Thyroid gland (tissue), 4 donors: ENCODE measurements around the gene CALU. TPM values are rescaled to one million over a fixed set of nuclear protein-coding genes. Genes with fewer than 3 reads are reported as not detected.

Experiments used
- DNase-seq, 2 donors: peaks; one replicate each; pipeline ENCODE4 v3.0.0-alpha.2; 2019
- H3K27ac ChIP-seq, 3 donors: fragments of 200-600 bp; sonication (generic); 1 replicate in 2 of 3; 2 replicates in 1 of 3; pipeline ENCODE4 v1.5.1; 2016 to 2019; ENCODE audit warnings: mild to moderate bottlenecking in 1 of 3, moderate library complexity in 1 of 3
- H3K27me3 ChIP-seq: fragments of 200-600 bp; sonication (generic); one replicate; pipeline ENCODE4 v1.5.1; 2019
- H3K36me3 ChIP-seq, 2 donors: fragments of 200-600 bp; sonication (generic); one replicate each; pipeline ENCODE4 v1.5.1; 2016 to 2019
- H3K4me1 ChIP-seq, 2 donors: fragments of 200-600 bp; sonication (generic); one replicate each; pipeline ENCODE4 v1.5.1; 2017 to 2019
- H3K4me3 ChIP-seq, 3 donors: fragments of 200-600 bp; sonication (generic); replicated peaks in 1 of 3; 1 replicate in 2 of 3; 2 replicates in 1 of 3; pipeline ENCODE4 v1.5.1; 2016; ENCODE audit warnings: mild to moderate bottlenecking in 1 of 3
- H3K9me3 ChIP-seq: fragments of 200-600 bp; sonication (generic); one replicate; pipeline ENCODE4 v1.5.1; 2017
- POLR2A ChIP-seq, 2 donors: fragments of 450-650 bp; IDR thresholded peaks; one replicate each; pipeline ENCODE4 v1.6.1; 2017; ENCODE audit warnings: antibody characterized with exemption in 2 of 2, mild to moderate bottlenecking in 2 of 2, moderate library complexity in 1 of 2
- WGBS, 2 donors: methylation state at CpG; one replicate each; pipeline ENCODE4 v1.1.5; 2017; 5-methylcytosine and 5-hydroxymethylcytosine counted together
- intact Hi-C: fragments of 100-400 bp; cut with DNase I; formaldehyde crosslinking; loops from one replicate; pipeline ENCODE4 v1.15.1; 2023
- total RNA-seq, 4 donors: library from RNA; depleted of rRNA; stranded (reverse); fragments of >200 nt; gene quantifications; one replicate each; pipeline ENCODE4 v1.2.3, GENCODE V29; 2016
- TF ChIP-seq, protein P1 (sequence below), 6 experiments: fragments of 200-600 bp in 3 of 6; fragments of 450-650 bp in 3 of 6; sonication (generic) in 3 of 6; IDR thresholded peaks; one replicate each; pipeline ENCODE4 v1.5.1; 2016 to 2019; ENCODE audit warnings: antibody characterized with exemption in 6 of 6, mild to moderate bottlenecking in 2 of 6, inconsistent platforms in 1 of 6, moderate library complexity in 1 of 6

The CALU gene
- total RNA-seq, 4 donors from 2014 or later: 115 to 143 (median 132) TPM

DNA sequence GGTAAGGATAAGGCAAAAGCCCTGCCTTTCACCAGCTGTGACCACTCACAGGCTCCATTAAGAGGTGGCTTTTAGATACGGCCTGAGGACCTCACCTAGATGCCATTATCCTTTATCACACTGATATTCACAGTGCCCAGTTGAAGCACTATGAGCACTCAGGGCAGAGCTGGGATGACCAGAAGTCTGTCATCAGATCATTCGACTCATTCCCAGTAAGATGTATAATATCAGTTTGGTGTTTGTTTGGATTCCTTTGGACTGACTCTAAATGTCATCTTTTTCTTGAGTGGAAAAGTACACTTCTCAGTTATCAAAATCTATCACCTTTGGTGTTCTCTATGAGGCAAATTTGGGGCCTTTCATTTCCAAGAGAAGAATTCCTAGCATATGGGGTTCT lies 71.3 kb downstream of the CALU start:
- intact Hi-C loops: no loop called here

DNA sequence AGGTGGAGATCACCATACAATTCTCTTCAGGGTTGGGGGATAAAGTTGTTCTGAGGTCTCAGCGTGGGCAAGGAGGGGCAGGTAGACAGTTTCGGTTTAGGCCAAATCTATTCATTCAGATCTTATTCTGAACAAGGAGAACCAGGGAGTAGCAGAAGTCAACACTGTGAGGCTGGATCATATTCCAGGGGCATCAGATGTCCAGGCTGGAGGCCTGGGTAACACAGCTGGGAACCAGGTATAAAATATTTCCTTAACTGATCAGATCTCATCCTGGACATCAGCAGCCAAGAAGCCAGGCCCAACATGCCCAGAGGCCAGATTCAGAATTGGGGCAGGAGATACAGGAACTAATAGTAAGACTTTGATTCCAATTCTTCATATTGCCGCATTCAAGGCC lies 71.8 kb downstream of the CALU start:
- DNase-seq: no peak
- WGBS, 2 donors: 93 to 96% methylated on average over 3 of the region's 3 CpGs
- intact Hi-C loops: no loop called here

More for the DNA sequence above, 71.3 kb downstream of the CALU start:
- no peak for DNase-seq
- H3K4me1 ChIP-seq: no peaks in the 10 kb centered on the region
- H3K36me3 ChIP-seq: no peaks in the 10 kb centered on the region
- WGBS, 2 donors: 87 to 93% methylated on average over 2 of the region's 2 CpGs
- no peak overlapping the region for H3K4me3 ChIP-seq
- H3K27me3 ChIP-seq: no peaks in the 10 kb centered on the region
- no peak overlapping the region for H3K27ac ChIP-seq
- no peaks in the 10 kb centered on the region for H3K9me3 ChIP-seq
- TF ChIP-seq, protein P1, sequence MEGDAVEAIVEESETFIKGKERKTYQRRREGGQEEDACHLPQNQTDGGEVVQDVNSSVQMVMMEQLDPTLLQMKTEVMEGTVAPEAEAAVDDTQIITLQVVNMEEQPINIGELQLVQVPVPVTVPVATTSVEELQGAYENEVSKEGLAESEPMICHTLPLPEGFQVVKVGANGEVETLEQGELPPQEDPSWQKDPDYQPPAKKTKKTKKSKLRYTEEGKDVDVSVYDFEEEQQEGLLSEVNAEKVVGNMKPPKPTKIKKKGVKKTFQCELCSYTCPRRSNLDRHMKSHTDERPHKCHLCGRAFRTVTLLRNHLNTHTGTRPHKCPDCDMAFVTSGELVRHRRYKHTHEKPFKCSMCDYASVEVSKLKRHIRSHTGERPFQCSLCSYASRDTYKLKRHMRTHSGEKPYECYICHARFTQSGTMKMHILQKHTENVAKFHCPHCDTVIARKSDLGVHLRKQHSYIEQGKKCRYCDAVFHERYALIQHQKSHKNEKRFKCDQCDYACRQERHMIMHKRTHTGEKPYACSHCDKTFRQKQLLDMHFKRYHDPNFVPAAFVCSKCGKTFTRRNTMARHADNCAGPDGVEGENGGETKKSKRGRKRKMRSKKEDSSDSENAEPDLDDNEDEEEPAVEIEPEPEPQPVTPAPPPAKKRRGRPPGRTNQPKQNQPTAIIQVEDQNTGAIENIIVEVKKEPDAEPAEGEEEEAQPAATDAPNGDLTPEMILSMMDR (IDR thresholded peaks at IDR 0.05): no peak
- no peak for TF ChIP-seq POLR2A (IDR thresholded peaks at IDR 0.05)

DNA sequence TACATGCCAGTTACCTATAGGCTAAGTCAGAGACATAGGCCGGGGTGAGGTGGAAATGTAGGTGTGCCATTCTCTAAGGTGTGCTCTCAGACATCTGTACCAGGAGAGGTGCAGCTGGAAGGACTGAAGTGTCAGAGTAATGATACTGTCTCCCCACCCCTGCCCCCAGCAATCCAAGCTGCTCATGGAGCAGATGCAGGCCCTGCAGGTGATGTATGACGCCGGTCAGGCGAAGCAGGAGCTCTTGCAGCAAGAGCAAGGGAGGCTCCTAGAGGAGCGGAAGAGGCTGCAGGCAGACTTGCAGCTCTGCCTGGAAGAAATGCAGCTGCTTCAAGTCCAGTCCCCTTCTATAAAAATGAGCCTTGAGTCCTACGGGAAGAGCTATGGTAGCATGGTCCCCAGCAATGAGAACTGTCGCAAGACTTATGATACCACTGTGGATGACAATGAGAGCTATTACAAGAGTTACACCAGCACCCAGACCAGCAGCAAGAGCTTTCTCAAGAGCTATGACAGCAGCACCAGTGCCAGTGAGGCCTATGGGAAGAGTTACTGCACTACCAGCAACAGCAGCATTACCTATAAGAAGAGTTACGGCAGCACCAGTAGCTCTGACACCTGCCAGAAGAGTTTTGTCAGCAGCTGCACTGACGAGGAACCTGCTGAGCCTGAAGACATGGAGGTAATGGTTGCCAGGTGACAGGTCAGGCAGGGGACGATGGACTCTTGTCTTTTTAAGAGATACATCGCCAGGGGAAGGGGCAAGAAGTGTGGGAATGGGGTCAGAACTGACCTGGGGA lies 72.7 kb downstream of the CALU start:
- Histone ChIP-seq H3K4me3 (no peak overlapping the region), H3K9me3 (no peaks in the 10 kb centered on the region), H3K4me1 (no peaks in the 10 kb centered on the region), H3K27me3 (no peaks in the 10 kb centered on the region), H3K27ac (no peak overlapping the region), H3K36me3 (no peaks in the 10 kb centered on the region)
- no peak for DNase-seq
- WGBS, 2 donors: 94 to 96% methylated on average over 11 of the region's 11 CpGs
- TF ChIP-seq POLR2A (IDR thresholded peaks at IDR 0.05): no peak
- TF ChIP-seq, protein P1 (IDR thresholded peaks at IDR 0.05): no peak
- intact Hi-C loops: no loop called here

More for the DNA sequence above, 71.8 kb downstream of the CALU start:
- Histone ChIP-seq H3K27me3 (no peaks in the 10 kb centered on the region), H3K36me3 (no peaks in the 10 kb centered on the region), H3K27ac (no peak overlapping the region), H3K4me3 (no peak overlapping the region), H3K4me1 (no peaks in the 10 kb centered on the region), H3K9me3 (no peaks in the 10 kb centered on the region)
- TF ChIP-seq POLR2A (IDR thresholded peaks at IDR 0.05): no peak
- TF ChIP-seq, protein P1 (IDR thresholded peaks at IDR 0.05): no peak

DNA sequence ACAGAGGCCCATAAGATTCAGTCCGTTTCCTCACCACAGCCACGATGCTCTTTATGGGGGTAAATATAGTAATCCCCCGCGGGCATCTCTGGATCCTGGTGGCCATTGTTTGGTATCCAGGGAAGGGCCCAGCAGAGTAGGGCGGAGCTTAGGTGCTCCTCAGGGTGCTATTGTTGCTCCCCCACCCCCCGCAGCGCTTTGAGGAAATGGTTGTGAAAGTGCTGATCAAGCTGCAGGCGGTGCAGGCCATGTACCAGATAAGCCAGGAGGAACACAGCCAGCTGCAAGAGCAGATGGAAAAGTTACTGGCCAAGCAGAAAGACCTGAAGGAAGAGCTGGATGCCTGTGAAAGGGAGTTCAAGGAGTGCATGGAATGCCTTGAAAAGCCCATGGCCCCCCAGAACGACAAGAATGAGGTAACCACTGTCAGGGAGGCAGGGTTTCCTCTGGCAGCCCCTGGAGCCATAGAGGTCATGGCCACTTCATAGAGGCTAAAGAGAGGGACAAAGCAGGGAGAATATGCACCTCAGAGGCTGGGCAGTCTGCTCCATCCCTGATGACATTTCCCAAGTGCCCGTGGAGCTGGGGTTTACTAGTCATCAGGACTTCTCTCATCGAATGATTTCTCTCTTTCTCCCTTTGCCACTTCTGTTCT lies 73.5 kb downstream of the CALU start:
- H3K27ac ChIP-seq: no peak overlapping the region
- WGBS, 2 donors: 62 to 64% methylated on average over 11 of the region's 11 CpGs
- no peaks in the 10 kb centered on the region for H3K9me3 ChIP-seq
- no peaks in the 10 kb centered on the region for H3K36me3 ChIP-seq
- H3K4me3 ChIP-seq: no peak overlapping the region
- DNase-seq: no peak
- no peaks in the 10 kb centered on the region for H3K4me1 ChIP-seq
- H3K27me3 ChIP-seq: no peaks in the 10 kb centered on the region
- TF ChIP-seq POLR2A (IDR thresholded peaks at IDR 0.05): no peak
- TF ChIP-seq, protein P1 (IDR thresholded peaks at IDR 0.05): no peak
- intact Hi-C loops: no loop called here

DNA sequence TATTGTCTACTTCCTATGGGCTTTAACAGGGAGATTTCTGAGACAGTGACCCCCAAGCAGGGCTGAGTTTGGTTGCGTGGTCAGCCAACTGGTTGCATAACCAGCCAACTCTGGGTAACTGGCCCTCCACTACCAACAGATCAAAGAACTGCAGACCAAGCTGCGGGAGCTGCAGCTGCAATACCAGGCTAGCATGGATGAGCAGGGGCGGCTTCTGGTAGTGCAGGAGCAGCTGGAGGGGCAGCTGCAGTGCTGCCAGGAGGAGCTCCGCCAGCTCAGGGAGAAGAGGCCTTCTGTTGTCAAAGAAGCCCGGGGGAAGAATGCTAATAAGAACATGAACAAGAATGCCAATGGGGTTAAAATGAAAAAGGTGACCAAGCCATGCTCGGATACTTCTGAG lies 75.3 kb downstream of the CALU start:
- Histone ChIP-seq H3K27ac (no peak overlapping the region), H3K4me1 (no peaks in the 10 kb centered on the region), H3K4me3 (no peak overlapping the region), H3K36me3 (no peaks in the 10 kb centered on the region), H3K9me3 (no peaks in the 10 kb centered on the region), H3K27me3 (no peaks in the 10 kb centered on the region)
- 54 to 70% methylated on average over 6 of the region's 6 CpGs for WGBS, 2 donors
- intact Hi-C loops: no loop called here
- TF ChIP-seq POLR2A (IDR thresholded peaks at IDR 0.05): no peak
- TF ChIP-seq, protein P1 (IDR thresholded peaks at IDR 0.05): no peak
- DNase-seq: no peak
